ENCODE measurements around the gene GCK.
"Not testable (repeated sequence)": the region's sequence is repeated elsewhere in the genome, so short reads cannot be mapped to it uniquely, and the experiment has no call there.

GCK gene

DNA sequence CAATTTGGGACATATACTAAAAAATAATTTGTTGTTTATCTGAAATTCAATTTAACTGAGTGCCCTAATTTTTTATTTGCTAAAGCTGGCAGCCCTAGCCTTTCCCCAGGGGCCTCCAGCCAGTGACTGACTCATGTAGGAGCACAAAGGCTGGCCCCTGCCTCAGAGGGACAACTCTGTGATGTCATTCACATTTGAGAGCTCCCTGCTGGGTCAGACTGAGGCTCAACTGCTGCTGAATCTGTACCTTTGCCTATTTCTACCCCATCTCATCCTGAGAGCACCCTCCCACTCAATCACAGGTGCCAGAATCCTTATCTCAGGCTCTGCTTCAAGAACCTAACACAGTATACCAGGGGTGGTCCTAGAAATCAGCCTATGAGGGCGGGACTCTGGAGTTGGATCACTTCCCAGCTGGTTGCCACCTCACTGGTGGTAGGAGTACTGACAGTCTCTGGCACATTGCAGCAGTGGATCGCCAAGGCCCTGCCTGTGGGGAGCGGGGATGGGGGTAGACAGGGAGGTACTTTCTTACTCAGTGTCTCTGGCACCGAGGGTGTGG, 11.6 kb downstream of the GCK start:
- no peak for DNase-seq (ENCODE audit: low spot score)

DNA sequence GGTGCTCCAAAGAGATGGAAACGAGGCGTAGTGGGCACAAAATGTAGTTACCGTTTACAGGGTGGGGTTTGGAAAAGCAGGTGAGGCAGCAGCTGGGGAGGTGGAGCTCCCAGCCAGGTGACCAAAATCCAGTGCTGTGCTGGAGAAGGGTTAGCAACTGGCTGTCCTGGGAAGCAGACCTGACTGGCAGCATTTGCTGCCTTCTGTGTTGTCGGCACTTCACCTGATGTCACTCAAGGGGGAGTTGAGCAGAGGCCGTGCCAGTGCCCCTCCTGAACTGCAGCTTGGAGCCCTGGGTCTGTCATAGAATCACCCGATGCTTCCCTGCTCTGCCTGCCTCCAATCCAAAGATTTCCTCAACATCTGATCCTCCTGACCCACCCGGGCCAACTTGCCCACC, 12.8 kb downstream of the GCK start:
- no peak for DNase-seq (ENCODE audit: low spot score)

DNA sequence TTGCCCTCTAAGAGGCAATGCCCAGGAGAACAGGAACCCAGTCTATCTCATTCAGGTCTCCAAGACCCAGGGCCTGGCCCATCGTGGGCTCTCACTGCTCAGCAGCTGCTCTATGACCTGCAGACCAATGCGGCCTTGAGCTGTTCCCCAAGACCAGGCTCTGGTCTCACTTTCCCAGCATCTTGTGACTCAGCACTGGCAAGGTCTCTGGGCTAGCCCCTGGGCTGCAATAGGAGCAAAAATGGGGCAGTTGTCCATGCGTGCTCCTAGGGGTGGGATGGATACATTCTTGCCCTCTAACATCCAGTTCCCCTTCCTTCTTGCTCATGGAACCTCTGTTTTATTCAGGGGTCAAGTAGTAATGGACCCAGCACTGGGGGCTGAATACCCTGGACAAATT, 13.5 kb downstream of the GCK start:
- DNase-seq (ENCODE audit: low spot score), result no peak

DNA sequence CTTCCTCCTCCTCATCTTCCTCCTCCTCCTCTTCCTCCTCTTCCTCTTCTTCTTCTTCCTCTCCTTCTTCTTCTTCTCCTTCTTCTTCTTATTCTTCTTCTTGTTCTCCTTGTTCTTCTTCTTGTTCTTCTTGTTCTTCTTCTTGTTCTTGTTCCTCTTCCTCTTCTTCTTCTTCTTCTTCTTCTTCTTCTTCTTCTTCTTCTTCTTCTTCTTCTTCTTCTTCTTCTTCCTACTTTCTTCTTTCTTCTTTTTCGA, 14.6 kb downstream of the GCK start:
- not testable (repeated sequence) for DNase-seq (ENCODE audit: low spot score)

DNA sequence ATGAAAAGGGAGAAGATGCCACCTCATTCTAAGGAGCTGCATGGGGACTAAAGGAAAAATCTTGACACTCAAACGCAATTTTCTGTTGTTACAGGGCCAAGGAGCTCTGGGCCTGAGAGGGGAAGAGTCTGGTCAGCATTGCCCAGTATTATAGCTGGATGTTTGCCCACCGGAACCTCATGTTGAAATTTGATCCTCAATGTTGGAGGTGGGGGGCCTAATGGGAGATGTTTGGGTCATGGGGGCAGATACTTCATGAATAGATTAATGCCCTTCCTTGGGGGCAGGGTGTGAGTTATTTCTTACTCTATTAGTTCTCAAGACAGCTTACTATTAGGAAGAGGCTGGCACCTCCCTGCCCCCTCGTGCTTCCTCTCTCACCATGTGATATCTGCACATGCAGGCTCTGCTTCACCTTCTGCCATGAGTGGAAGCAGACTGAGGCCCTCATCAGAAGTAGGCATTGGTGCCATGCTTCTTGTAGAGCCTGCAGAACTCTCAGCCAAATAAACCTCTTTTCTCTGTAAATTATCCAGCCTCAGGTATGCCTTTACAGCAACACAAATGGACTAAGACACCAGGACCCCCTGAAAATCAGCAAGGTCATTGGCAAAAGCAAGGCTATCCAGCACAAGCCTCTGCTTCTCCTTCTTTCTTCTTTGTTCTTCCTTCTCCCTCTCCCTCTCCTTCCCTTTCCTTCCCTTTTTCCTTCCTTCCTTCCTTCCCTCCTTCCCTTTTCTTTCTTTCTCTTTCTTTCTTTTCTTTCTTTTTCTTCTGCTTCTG, 15.1 kb downstream of the GCK start:
- no peak for DNase-seq (ENCODE audit: low spot score)

DNA sequence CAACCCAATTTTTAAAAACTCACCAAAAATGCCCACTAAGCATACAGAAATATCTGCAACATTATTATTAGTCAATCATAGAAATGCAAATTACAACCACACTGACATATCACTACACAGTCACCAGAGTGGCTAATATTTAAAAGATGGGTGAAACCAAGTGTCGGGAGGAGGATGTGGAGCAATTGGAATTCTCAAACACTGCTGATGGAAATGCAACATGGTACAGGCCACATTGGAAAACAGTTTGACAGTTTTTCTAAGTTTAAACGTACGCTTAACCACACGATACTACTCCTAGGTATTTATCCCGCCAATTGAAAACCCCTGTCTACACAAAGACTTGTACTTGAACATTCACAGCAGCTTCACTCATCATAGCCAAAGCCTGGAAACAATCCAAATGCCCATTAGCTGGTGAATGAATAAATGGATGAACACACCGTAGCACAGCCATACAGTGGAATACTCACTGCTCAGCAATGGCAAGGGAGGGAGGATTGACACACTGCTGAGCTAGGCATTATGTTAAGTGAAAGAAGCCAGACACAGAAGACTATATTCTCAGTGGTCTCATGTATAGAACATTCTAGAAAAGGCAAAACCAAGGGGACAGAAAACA, 16.3 kb downstream of the GCK start:
- DNase-seq (ENCODE audit: low spot score), result no peak

DNA sequence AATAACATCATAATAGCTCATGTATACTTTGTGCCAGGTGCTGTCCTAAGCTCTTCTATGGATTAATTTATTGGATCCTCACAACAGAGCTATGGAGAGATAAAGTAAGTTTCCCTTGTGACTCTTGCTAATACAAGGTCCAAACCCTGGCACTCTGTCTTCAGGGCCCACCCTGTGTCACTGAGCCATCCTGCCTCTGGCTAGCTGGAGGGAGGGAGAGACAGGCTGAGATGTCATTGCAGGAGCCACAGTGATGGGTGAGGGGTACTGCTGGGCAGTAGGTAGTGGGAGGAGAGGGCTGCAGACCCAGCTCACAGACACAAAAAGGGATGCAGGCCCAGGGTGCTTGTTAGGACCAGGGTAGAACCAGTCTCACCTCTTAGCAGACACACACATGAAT, 16.9 kb downstream of the GCK start:
- no peak for DNase-seq (ENCODE audit: low spot score)

DNA sequence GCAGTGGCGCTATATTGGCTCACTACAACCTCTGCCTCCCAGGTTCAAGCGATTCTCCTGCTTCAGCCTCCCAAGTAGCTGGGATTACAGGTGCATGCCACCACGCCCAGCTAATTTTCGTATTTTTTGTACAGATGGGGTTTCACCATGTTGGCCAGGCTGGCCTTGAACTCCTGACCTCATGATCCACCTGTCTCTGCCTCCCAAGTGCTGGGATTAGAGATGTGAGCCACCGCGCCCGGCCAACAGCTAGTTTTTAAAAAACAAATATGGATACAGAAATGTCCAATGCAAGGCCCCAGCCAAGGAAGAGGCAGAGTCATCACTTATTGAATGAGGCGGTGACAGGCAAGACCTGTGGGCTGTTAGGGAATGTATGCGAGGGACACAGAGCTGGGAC, 17.3 kb downstream of the GCK start:
- not testable (repeated sequence) for DNase-seq (ENCODE audit: low spot score)

DNA sequence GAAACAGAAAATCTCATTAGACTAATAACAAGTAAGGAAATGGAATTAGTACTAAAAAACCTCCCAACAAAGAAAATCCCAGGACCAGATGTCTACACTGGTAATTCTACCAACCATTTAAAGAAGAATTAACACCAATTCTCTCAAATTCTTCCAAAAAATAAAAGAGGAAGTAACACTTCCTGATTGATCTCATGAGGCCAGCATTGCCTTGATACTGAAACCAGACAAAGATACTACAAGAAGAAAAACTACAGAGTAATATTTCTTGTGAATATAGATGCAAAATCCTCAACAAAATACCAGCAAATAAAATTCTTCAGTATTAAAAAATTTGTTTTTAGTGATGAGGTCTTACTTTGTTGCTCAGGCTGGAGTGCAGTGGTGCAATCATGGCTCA, 21.3 kb downstream of the GCK start:
- DNase-seq (ENCODE audit: low spot score), result no peak

DNA sequence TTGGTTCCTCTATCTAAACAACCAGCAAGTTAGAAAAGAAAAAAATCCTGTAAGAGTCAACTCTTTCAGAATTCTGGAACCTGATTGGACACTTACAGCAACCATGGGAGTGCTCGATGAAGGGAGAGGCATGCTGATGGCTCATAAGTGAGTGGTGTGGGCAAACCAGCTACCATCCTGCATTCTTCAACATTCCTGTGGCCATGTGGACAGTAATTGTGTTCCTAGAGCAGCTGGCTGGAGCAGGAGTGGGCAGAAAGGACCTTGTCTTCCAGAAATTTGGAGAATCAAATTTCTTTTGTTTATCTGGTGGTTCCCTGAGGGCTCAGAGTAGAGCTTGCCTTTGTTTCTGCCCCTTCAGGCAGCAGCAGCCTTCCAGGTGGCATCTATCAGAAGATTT, 25.6 kb downstream of the GCK start:
- no peak for DNase-seq (ENCODE audit: low spot score)

DNA sequence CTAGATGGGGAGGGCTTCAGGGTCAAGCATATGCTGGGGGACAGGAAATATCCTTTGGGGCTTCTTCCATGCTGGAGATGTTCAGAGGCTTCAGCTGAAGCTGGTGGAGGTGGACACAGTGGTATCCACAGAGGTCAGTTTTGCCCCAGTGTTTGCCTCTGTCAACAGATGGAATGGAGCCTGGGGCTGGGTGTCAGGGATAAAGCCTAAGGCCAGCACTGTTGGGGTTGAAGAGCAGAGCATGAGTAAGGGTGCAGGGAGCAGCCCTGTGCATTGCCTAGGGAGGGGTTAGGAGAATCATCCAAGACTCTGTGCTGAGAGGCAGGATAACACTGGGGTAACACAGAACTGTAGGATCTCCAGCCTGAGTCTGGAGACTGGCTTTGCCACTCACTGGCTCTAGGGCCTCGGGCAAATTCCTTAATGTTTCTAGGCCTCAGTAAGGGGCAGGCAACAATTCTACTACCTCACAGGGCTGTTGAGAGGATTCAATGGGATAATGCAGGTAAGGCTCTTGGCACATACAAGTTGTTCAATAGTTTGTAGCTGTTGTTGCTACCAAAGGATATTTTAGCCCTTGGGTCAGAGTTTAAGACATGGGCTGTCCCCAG, 26.3 kb downstream of the GCK start:
- no peak for DNase-seq (ENCODE audit: low spot score)

DNA sequence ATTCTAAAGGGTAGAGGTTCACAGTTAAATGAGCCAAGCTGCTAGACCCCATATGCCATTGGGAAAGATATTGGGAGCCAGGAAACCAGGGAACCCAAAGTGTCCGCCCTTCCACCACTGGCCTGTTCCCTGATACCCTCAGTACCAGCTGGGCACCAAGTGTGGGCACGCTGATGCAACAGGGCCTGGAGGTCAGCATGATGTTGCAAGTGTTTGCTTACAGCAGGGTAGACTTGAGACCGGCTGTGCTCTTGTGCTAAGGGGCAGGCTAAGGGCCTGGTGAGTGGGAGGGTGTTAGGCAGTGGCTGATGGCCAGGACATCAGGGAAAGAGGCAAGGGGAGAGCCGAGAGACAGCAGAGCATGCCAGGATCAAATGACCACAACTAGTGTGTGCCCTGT, 27.1 kb downstream of the GCK start:
- no peak for DNase-seq (ENCODE audit: low spot score)

DNA sequence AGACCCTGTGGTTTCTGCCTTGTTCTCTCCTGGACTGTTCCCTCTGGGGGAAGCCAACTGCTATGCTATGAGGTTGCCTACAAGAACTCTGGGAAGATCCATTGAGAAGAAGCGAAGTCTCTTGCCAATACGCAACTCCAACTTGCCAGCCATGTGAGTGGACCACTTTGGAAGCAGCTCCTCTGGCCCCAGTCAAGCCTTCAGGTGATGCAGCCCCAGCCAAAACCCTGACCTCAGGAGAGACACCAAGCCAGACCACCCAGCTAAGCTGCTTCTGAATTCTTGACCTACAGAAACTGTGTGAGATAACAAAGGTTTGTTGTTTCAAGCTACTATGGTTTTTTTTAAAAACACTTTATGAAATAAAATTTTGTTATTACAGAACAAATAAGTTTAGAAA, 27.9 kb downstream of the GCK start:
- no peak for DNase-seq (ENCODE audit: low spot score)

DNA sequence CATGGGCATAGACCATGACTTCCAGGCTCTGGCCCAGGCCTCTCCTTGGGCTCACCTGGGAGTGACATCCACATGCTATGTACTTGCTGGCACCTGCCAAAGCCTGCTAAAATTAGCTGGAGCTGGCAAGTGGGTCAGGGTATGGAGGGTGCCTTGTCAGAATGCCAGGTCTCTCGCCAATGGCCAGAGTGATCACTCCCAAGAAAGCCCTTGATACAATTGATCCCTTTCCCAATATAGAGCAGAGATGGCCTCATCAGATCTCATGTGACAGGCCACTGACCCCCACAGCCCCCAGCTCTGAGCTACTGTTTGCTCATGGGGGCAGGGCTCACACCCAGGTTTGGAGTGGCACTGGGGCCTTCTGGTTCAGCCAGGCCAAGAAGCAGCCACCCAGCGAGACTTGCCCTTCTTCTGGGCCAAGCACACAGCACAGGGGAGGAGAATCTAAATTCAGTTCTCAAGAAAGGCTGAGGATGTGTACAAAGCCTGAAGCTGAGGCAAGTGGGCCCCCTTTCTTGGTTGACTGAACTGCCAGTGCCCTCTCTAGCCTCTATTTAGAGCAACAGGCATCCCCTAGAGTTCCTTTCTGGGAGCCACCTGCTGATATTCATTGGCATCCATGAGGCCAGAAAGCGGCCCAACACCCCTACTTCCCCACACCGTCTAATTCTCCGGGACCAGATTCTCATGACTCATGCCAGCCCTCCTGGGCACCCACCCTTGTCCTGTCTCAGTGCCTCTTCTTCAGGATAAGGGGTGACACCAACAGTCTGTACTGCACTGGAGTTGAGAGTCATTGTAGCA, 29.2 kb downstream of the GCK start:
- DNase-seq (ENCODE audit: low spot score), result no peak

DNA sequence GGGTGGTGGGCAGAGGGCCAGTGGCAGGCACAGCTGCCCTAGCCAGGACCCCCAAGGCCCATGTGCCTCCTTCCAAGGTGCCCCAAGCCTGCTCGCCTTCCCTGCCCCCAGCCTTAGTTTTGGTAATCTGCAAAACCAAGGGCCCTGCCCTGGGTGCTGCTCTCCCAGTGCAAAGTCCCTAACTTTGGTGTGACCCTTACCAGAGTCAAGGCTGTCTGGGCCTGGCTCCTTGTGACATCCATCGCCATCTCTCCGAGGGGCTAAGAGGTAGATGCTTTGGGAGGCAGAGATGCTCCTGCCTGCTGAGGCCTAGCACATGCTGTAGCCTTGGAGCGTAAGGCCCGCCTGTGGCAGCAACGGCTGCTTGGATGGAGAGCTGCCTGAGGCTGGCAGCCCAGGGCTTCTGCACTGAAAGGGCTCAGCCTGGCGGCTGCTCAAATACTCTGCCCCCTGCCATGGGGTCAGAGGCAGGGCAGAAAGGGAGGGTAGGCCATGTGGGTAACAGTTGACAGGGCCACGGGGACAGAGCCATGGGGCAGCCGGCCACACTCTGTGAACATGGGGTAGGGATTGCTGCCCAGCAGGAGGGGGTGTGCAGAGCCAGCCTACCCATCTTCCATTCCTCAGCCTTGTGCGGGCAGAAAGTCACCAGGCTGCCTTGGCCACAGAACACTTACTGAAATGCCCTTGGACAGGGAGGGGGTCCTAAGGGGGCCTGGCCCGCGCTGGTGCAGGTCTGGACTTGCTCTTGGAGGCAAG, 30.2 kb downstream of the GCK start:
- DNase-seq (ENCODE audit: low spot score), result no peak

DNA sequence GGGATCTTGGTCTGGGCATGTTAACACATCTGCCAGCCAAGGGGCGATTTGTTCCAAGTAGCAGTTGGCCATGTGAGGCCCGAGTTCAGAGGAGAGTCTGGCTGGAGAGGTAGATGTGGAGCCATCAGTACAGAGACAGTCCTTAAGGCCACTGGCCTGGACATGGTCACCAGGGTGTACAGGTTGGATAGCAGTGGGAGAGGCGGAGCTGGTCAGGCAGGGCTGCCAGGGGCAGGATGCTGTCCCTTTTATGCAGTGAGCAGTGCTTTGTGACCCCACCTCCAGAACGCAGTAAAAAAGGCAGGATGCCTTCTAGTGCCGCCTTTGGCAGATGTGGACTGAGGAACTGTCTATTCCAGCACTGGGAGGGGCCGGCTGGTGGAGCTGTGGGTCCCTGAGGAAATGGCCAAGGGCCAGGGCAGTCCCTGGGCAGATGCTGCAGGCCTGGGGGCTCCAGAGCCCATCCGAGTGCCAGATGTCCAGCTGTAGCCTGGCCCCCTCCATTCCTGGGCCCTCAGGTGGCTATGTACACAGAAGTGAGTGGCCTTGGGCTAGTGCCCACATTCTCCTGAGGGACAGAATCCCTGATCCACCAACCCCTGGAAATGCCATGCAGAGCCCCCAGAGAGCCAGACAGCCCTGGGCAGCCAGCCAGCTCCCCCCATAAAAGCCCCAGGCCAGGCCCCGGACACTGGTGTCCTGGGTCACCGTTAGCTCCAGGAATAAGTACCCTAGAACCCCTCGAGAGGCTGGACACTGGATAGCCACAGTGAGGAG, 31.0 kb downstream of the GCK start:
- DNase-seq (ENCODE audit: low spot score), result no peak

DNA sequence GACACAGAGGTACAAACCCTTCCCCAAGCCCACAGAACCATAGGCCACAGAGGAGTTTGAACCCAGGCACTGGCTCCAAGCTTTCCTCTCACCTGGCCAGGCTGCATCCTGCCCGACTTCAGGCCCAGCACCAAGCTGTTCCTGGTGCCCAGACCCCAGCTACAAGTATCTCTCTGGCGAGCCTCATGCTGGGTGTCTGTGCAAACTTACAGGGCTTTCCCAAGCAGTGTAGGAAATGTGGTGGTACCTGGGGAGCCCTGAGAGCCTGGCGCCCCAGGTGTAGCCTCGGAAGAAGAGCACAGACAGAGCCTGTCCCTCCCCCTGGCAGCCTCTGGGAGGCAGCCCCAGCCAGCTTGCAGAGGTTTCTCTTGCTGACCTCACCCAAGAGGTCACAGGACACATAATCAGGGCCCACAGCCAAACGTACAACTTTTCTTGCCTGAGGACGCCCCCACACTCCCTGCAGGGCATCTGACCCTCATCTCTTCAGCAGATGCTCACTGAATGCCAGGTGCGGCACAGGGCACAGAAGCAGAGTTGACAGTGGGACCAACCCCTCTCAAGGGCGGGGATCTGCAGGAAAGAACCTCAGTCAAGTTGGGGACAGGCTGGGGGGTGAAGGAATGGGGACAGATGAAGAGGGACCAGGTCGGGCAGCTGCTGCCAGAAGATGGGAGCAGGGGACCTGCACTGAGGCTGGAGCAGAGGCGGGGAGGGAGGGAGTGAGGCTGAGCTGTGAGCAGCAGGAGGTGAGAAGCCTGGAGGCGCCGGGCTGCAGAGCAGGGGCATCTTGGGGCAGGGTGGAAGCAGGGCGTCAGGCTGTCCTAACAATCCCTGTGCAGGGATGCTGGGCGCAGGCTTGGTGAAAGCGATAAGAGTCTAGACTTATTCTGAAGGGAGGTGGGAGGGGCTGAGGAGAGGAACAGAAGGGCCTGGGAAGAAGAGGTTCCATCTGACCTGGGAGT, 31.8 kb downstream of the GCK start:
- no peak for DNase-seq (ENCODE audit: low spot score)

DNA sequence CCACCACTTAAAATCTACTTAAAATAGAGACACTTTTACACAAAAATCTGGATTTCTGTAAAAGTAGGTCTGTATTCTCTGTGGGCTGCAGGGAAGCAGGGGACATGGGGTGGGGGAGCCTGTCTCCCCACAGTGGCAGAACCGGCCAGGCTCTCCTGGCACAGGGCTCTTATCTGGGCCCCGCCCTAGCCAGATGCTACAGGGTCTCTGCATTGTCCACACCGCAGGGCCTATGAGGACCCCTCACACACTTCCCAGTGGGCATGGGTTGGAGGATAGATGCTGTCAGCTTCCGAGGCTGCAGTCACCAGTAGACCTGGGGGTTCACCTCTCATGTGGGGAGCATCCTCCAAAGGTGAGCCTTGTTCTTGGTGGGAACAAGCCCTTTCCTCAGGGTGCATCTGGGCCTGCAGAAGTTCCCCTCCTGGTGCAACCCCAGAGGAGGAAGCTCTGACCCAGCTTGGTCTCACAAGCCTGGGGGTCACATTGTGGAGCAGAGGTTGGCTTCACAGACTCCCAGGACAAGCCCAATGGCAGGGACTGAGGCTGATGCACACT, 32.7 kb downstream of the GCK start:
- DNase-seq (ENCODE audit: low spot score), result no peak
